ENCODE data around the gene NIT2.
"Not testable (repeated sequence)": the region's sequence is repeated elsewhere in the genome, so short reads cannot be mapped to it uniquely, and the experiment has no call there.

The NIT2 gene

DNA sequence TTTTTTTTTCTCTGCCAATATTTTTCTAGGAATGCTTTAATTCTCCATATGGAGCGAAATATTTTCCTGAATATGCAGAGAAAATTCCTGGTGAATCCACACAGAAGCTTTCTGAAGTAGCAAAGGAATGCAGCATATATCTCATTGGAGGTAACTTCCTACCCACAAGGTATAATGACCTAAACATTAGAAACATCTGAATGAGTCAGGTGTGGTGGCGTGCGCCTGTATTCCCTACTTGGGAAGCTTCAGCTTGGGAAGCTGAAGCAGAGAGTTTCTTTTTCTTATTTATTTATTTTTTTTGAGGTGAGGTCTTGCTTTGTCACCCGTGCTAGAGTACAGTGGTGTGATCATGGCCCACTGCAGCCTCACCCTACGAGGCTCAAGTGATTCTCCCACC lies 5.2 kb downstream of the NIT2 start:
- no peak for DNase-seq

DNA sequence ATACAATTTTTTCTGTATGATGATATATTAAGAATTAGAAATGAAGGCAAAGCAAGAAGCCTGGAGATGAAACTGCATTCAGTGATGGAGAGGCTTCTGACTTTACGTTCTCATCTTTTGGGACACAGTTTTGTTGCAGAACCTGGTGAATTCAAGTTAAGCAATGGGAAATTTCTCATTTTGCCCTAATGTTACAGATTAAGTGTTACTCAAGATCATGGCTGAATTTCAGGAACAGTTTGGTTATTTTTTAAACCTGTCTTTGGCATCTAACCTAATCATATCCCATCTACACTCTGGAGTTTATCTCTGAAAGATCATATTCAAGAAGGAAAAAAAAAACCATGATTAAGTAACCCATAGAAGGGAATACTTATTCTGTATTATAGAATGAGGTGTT lies 6.0 kb downstream of the NIT2 start:
- no peak for DNase-seq

- DNase-seq: no peak
Observed at GRCh38 chr3:100348727-100349126, 14.2 kb downstream of the NIT2 start.

DNA sequence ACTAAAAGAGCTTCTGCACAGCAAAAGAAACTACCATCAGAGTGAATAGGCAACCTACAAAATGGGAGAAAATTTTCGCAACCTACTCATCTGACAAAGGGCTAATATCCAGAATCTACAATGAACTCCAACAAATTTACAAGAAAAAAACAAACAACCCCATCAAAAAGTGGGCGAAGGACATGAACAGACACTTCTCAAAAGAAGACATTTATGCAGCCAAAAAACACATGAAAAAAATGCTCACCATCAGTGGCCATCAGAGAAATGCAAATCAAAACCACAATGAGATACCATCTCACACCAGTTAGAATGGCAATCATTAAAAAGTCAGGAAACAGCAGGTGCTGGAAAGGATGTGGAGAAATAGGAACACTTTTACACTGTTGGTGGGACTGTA lies 17.2 kb downstream of the NIT2 start:
- not testable (repeated sequence) for DNase-seq

- no peak for DNase-seq
Observed at GRCh38 chr3:100352296-100353231, 18.0 kb downstream of the NIT2 start.

- DNase-seq: no peak
Observed at GRCh38 chr3:100354850-100355249, 20.3 kb downstream of the NIT2 start.

DNA sequence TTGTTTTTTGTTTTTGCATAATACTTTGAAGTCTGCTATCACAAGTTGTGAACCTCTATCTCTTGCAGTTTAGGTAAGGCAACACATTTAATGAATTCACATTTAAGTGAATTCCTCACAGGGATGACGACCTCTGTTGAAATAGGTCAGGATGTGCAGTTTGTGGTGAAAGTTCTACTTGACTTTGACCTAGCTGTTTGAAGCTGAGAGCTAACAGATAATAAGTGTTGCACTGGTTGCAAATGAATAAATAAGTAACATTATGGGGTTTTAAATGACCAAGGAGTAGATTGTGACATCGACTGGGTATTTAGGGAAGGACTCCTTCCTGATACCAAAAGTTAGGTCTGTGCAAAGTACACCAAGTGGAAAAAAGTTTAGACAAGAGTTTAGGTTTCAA lies 23.9 kb downstream of the NIT2 start:
- DNase-seq: no peak

DNA sequence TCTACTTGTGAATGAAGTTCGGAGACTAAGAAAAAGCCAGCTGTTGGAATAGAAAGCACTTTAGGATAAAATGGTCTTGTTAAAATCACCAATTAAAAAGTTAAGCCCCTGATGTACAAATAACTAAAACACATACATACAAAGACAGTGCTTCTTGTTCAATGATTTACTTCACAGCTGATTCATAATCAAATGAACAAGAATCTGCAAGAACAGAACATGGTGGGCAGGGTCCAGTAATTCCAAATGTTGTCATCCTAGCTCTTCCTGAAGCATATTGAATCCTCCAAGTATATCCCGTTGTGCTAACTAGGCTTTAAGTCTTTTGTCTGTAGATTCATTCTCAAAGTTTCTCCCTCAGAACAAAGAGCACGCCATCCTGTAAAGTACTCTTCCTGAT lies 24.5 kb downstream of the NIT2 start:
- DNase-seq: no peak

DNA sequence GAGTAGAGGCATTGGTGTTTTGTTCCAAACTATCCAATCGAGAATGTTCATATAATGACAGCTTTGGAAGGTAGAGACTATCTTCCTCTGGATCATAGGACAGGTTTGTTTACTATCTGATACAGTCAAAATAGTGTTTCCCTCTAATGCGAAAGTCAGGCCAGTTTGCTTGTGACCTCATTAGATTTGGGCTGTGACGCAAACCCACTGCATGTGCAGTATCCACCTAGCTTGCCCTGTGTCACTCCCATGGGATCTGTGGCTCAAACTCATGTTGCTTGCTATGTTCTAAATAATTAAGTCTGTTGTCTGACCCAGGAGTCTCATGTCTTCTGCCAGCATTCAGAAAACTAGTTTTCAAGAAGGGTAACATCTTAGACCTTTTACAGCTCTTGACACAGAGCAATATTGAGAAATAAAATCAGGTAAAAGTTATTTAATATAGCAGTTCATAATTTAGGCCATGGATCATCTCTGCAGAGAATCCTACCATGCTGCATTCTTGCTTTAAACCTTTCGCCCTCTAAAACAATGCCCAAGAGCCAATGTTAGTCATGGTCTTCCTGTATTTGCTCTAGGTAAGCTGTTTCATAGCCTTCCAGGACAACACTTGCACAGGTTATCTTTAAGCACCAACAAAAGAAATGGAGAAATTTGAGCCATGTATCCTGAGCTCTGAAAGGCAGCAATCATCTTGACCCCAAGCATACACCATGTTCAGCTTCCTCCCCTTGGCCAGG lies 26.4 kb downstream of the NIT2 start:
- DNase-seq: no peak

DNA sequence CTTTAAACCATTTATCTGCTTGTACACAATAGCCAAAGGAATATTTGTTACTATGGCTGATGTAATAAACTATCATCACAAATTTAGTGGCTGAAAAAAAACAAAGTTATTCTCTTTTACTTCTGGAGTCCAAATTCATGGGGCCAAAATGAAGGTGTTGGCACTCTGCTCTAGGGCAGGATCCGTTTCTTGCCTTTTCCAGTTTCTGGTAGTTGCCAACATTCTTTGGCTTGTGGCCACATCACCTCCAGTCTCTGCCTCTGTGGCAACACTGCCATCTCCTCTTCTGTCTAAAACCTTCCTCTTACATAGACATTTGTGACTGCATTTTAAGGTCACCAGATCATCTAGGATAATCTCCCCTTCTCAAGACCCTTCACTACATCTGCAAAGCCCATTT lies 27.3 kb downstream of the NIT2 start:
- DNase-seq: no peak

DNA sequence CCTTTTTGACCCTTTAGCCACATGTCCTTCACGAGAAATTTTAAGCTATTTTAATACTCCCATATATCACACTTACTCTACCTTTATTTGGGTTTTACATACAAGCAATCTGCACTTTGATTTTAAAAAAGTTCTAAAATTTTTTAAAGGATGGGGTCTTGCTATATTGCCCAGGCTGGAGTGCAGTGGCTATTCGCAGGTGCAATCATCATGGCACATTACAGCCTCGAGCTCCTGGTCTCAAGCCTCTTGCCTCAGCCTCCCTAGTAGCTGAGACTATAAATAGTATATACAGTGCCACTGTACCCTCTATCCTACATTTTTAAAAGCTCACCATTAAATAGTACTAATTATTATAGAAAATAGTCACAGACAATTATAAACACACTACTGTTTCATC lies 29.9 kb downstream of the NIT2 start:
- DNase-seq: no peak

- DNase-seq: no peak
Observed at GRCh38 chr3:100366424-100366823, 31.9 kb downstream of the NIT2 start.

DNA sequence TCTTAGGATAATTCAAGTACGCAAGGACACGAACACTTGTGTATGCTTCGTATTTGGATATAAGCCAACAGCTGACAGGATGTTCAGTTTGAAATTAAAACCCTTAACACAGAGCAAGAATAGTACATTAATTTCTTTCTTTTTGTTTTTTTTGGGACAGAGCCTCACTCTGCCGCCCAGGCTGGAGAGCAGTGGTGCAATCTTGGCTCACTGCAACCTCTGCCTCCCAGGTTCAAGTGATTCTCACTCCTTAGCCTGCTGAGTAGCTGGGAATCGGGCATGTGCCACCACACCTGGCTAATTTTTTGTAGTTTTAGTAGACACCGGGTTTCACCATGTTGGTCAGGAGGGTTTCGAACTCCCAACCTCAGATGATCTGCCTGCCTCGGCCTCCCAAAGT lies 33.9 kb downstream of the NIT2 start:
- DNase-seq: no peak

GRCh38 chr3:100370756-100371155 lies 36.2 kb downstream of the NIT2 start:
- DNase-seq: no peak

DNA sequence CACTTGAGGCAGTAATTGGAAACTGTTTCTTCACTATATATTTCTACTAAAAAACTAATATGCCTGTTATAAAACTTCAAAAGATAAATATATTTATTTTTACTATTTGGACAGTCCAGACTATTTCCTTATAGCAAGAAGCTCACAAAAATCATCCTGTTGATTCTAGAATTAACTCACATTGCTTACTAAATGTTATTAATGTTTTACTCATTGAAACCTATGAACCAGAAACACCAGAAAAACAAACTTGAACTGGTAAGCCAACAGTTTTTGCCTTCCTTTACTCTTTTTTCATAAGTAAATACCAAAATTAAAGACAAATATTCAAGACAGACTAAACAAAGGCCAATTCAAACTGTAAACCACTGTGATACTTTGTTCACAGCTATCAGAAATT lies 40.0 kb downstream of the NIT2 start:
- no peak for DNase-seq

GRCh38 chr3:100376301-100376700 lies 41.7 kb downstream of the NIT2 start:
- no peak for DNase-seq

DNA sequence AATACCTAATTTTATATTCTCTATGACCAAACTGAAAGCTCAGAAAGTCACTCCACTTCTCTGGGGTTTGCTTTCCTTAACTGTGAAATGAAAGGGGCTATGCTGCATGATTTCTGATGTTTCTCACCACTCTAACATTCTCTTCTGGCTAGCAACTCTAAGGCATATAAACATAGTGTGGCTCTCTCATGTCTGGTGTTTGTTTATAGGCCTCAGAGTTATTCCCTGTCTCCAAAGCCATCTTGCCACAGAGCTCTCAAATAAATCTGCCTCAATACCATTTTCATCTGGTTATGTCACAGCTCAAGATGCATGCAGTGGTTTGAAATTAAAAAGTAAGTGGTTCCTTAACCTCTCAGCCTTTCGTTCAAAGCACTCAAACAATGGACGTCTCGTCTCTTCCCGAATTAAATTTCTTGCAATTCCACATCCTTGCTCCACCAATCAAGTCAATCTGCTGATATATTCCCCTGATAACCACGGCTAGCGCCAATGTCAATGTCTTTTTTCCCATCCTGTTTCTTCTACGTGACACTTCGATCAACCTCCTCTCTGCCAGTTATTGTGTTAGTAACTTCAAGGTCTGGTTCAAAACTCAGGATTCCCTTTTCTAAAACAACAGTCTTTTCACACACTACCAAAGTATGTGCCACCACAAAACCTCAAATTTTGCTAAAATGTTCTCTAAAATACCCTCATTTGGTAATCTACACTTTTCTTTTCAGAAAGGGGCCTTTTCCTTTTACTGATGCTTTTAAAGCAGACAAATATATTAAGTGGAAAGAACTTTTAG lies 50.4 kb downstream of the NIT2 start:
- no peak for DNase-seq

- DNase-seq: no peak
Observed at GRCh38 chr3:100386437-100387074, 52.0 kb downstream of the NIT2 start.

GRCh38 chr3:100389025-100389424 lies 54.5 kb downstream of the NIT2 start:
- no peak for DNase-seq

- DNase-seq: no peak
Observed at GRCh38 chr3:100395679-100396431, 61.3 kb downstream of the NIT2 start.

DNA sequence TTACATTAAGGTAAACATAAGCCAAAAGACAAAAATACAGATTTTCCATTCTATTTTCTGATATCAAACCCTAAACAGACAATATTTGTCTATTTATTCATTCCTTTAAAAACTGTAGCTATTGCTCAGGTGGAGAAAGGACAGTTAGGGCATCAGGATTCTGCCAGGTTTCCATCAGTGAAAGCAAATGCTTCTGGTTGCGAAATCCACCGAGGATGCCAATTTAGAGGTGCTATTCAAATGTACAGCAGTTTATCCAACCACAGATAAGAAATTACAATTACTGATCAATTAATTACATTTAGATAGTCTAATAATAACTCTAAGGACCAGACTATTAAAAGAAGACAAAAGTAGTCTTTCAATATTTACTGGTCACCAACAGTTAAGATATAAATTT lies 62.4 kb downstream of the NIT2 start:
- DNase-seq: no peak
